ENCODE data around the gene MYO7A. TPM values are rescaled to one million over a fixed set of nuclear protein-coding genes. Genes with fewer than 3 reads are reported as not detected.

The MYO7A gene
- total RNA-seq, 1 experiment from 2014 or later: 2.5 TPM

DNA sequence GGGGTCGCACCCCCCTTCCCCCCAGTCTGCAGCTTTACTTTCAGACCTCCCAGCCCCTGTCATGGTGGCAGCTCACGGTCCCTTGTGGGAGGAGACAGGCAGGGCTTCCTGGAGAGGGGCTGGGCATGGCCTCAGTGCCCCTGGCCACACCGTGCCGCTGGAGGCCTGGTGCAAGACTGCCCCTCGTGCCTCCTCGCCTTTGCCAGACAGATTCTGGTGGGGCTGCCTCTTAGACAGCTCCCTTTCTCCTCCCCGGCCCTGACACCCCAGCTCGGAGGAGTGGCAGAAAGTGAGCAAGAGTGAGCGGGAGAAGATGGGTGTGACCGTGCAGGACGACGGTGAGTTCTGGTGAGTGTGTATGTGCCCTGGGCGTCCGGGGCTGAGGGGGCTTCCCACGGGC lies 12.1 kb upstream of the MYO7A start (continued):
- TF ChIP-seq, protein P1, sequence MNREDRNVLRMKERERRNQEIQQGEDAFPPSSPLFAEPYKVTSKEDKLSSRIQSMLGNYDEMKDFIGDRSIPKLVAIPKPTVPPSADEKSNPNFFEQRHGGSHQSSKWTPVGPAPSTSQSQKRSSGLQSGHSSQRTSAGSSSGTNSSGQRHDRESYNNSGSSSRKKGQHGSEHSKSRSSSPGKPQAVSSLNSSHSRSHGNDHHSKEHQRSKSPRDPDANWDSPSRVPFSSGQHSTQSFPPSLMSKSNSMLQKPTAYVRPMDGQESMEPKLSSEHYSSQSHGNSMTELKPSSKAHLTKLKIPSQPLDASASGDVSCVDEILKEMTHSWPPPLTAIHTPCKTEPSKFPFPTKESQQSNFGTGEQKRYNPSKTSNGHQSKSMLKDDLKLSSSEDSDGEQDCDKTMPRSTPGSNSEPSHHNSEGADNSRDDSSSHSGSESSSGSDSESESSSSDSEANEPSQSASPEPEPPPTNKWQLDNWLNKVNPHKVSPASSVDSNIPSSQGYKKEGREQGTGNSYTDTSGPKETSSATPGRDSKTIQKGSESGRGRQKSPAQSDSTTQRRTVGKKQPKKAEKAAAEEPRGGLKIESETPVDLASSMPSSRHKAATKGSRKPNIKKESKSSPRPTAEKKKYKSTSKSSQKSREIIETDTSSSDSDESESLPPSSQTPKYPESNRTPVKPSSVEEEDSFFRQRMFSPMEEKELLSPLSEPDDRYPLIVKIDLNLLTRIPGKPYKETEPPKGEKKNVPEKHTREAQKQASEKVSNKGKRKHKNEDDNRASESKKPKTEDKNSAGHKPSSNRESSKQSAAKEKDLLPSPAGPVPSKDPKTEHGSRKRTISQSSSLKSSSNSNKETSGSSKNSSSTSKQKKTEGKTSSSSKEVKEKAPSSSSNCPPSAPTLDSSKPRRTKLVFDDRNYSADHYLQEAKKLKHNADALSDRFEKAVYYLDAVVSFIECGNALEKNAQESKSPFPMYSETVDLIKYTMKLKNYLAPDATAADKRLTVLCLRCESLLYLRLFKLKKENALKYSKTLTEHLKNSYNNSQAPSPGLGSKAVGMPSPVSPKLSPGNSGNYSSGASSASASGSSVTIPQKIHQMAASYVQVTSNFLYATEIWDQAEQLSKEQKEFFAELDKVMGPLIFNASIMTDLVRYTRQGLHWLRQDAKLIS (CRISPR knock-in tag; IDR thresholded peaks at IDR 0.05; ENCODE audit: borderline replicate concordance): no peak
- no peak for TF ChIP-seq GTF2I (CRISPR knock-in tag; conservative IDR thresholded peaks at IDR 0.05)

GRCh38 chr11:77117492-77117891 lies 10.6 kb upstream of the MYO7A start:
- Mint-ChIP-seq H3K27ac (no peak overlapping the region), H3K9me3 (no peaks in the 10 kb centered on the region), H3K27me3 (ENCODE audit: low read depth) (no peaks in the 10 kb centered on the region), H3K36me3 (peaks cover 3% of the 10 kb centered on the region; the same call in 1 of the 2 replicates), H3K4me3 (no peak overlapping the region), H3K4me1 (peaks cover 9% of the 10 kb centered on the region)
- ATAC-seq (no peak), DNase-seq (ENCODE audit: low spot score) (no peak)
- no peak for TF ChIP-seq RORB (CRISPR knock-in tag; IDR thresholded peaks at IDR 0.05)
- ChIA-PET POLR2A (no interaction called here), CTCF (interaction anchor here (1.2 to 8.2 kb wide), 6 partner anchors 11 to 81 kb away, joined by 3 to 86 read pairs (median 10); partner anchors contain the start of gene MYO7A)

DNA sequence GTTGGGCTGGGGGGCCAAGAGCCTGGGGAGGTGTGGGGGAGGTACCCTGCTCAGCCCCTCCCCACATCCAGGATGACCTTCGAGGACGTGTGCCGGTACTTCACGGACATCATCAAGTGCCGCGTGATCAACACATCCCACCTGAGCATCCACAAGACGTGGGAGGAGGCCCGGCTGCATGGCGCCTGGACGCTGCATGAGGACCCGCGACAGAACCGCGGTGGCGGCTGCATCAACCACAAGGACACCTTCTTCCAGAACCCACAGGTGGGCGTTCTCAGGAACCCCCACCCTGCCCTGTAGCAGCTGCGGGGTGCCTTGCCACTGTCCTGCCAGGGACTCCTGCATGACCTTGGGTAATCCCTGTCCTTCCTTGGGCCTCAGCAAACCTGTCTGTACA lies 10.0 kb upstream of the MYO7A start:
- H3K4me1 Mint-ChIP-seq: peaks cover 8% of the 10 kb centered on the region
- no peaks in the 10 kb centered on the region for H3K9me3 Mint-ChIP-seq
- no peaks in the 10 kb centered on the region for H3K27me3 Mint-ChIP-seq (ENCODE audit: low read depth)
- ATAC-seq (no peak), DNase-seq (ENCODE audit: low spot score) (no peak)
- CTCF ChIA-PET: interaction anchor here (1.2 to 8.2 kb wide), 2 partner anchors 11 to 22 kb away, joined by 3 to 86 read pairs; partner anchors contain the start of gene MYO7A
- TF ChIP-seq EMX1 (CRISPR knock-in tag; IDR thresholded peaks at IDR 0.05): no peak
- no peak for TF ChIP-seq ATF6 (CRISPR knock-in tag; IDR thresholded peaks at IDR 0.05)
- no peak for TF ChIP-seq NFE2L1 (CRISPR knock-in tag; IDR thresholded peaks at IDR 0.05)
- TF ChIP-seq ZNF219 (CRISPR knock-in tag; IDR thresholded peaks at IDR 0.05; ENCODE audit: borderline replicate concordance): no peak
- TF ChIP-seq GRHL2 (CRISPR knock-in tag; IDR thresholded peaks at IDR 0.05; ENCODE audit: insufficient replicate concordance, severe bottlenecking): no peak
- no peak for TF ChIP-seq JAZF1 (CRISPR knock-in tag; IDR thresholded peaks at IDR 0.05)
- no peak for TF ChIP-seq MYBL2 (CRISPR knock-in tag; IDR thresholded peaks at IDR 0.05)
- TF ChIP-seq, protein P2, sequence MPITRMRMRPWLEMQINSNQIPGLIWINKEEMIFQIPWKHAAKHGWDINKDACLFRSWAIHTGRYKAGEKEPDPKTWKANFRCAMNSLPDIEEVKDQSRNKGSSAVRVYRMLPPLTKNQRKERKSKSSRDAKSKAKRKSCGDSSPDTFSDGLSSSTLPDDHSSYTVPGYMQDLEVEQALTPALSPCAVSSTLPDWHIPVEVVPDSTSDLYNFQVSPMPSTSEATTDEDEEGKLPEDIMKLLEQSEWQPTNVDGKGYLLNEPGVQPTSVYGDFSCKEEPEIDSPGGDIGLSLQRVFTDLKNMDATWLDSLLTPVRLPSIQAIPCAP (CRISPR knock-in tag; IDR thresholded peaks at IDR 0.05): no peak
- TF ChIP-seq ZNF121 (CRISPR knock-in tag; IDR thresholded peaks at IDR 0.05): no peak
- no peak for TF ChIP-seq ZNF232 (CRISPR knock-in tag; IDR thresholded peaks at IDR 0.05)
- TF ChIP-seq SMAD3 (CRISPR knock-in tag; IDR thresholded peaks at IDR 0.05; ENCODE audit: borderline replicate concordance): no peak
- no peak for TF ChIP-seq TEAD1 (CRISPR knock-in tag; IDR thresholded peaks at IDR 0.05)
- TF ChIP-seq NFATC4 (CRISPR knock-in tag; IDR thresholded peaks at IDR 0.05): no peak
- POLR2A ChIA-PET: no interaction called here
- H3K4me3 Mint-ChIP-seq: no peak overlapping the region
- H3K36me3 Mint-ChIP-seq: peaks cover 3% of the 10 kb centered on the region; the same call in 1 of the 2 replicates
- H3K27ac Mint-ChIP-seq: no peak overlapping the region

DNA sequence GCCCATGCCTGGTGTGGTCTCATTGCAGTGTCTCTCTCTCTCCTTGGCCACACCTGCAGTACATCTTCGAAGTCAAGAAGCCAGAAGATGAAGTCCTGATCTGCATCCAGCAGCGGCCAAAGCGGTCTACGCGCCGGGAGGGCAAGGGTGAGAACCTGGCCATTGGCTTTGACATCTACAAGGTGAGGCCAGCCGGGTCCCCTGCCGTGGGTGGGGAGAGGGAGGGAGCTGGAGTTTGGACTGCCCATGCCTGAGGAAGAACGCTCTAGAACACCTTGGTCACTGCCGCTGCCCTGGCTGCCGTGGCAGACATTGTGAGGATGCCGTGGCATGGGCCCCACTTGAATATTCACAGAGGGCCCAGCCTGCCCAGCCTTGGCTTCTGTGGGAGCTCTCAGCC lies 9.1 kb upstream of the MYO7A start:
- Mint-ChIP-seq H3K4me1 (no peaks in the 10 kb centered on the region), H3K9me3 (no peaks in the 10 kb centered on the region), H3K4me3 (no peak overlapping the region), H3K27me3 (ENCODE audit: low read depth) (no peaks in the 10 kb centered on the region), H3K27ac (no peak overlapping the region), H3K36me3 (peaks cover 3% of the 10 kb centered on the region; the same call in 1 of the 2 replicates)
- ChIA-PET CTCF (no interaction called here), POLR2A (no interaction called here)
- DNase-seq (ENCODE audit: low spot score): no peak
- ATAC-seq: no peak
- TF ChIP-seq, protein P3, sequence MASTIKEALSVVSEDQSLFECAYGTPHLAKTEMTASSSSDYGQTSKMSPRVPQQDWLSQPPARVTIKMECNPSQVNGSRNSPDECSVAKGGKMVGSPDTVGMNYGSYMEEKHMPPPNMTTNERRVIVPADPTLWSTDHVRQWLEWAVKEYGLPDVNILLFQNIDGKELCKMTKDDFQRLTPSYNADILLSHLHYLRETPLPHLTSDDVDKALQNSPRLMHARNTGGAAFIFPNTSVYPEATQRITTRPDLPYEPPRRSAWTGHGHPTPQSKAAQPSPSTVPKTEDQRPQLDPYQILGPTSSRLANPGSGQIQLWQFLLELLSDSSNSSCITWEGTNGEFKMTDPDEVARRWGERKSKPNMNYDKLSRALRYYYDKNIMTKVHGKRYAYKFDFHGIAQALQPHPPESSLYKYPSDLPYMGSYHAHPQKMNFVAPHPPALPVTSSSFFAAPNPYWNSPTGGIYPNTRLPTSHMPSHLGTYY (CRISPR knock-in tag; IDR thresholded peaks at IDR 0.05): no peak
- TF ChIP-seq ZNF138 (CRISPR knock-in tag; conservative IDR thresholded peaks at IDR 0.05): no peak
- no peak for TF ChIP-seq SOX15 (CRISPR knock-in tag; IDR thresholded peaks at IDR 0.05)
- TF ChIP-seq FOXK1 (CRISPR knock-in tag; IDR thresholded peaks at IDR 0.05): no peak
